Fibroblast of lung (primary cell): ENCODE measurements around the gene NCKAP5.

Experiments used
- CTCF ChIP-seq, 2 donors: IDR thresholded peaks in 1 of 2; conservative IDR thresholded peaks in 1 of 2; 1 replicate in 1 of 2; 2 replicates in 1 of 2; pipeline ENCODE4 v1.5.1; 2011 to 2012; ENCODE audit warnings: low read length in 2 of 2, control low read depth in 1 of 2, inconsistent platforms in 1 of 2, low read depth in 1 of 2, mild to moderate bottlenecking in 1 of 2
- EZH2 ChIP-seq: IDR thresholded peaks from 2 replicates; pipeline ENCODE4 v1.5.1; 2012; ENCODE audit warnings: low read length, control low read depth, mild to moderate bottlenecking; ENCODE audit errors: missing control alignments

GRCh38 chr2:132681766-132682165 lies 886.5 kb downstream of the NCKAP5 start:
- no peak for TF ChIP-seq CTCF (conservative IDR thresholded peaks at IDR 0.05 in 1 of 2, IDR thresholded peaks at IDR 0.05 in 1 of 2; ENCODE audit: low read depth in 1 of 2, low read length in 2 of 2)
- no peak for TF ChIP-seq EZH2
